ENCODE results near the gene ZNF423.
A peak's percentile ranks its signal among the peaks of the same experiment; 100 is the strongest.

ZNF423 gene

GRCh38 chr16:49867796-49868668, 12.1 kb upstream of the ZNF423 start:
- DNase-seq: no peak

GRCh38 chr16:49867234-49867633, 11.3 kb upstream of the ZNF423 start:
- DNase-seq: no peak

GRCh38 chr16:49866595-49867071, 10.7 kb upstream of the ZNF423 start:
- no peak for DNase-seq

GRCh38 chr16:49862694-49863093, 6.8 kb upstream of the ZNF423 start:
- no peak for DNase-seq

- DNase-seq: no peak
Measured at GRCh38 chr16:49861299-49861698, 5.4 kb upstream of the ZNF423 start.

GRCh38 chr16:49860593-49860992, 4.7 kb upstream of the ZNF423 start:
- DNase-seq: no peak

GRCh38 chr16:49859125-49859811, 3.4 kb upstream of the ZNF423 start:
- no peak for DNase-seq

GRCh38 chr16:49858200-49859124, 2.5 kb upstream of the ZNF423 start:
- DNase-seq: no peak

- peak; percentile 40 for DNase-seq
Measured at GRCh38 chr16:49857423-49858181, 1.7 kb upstream of the ZNF423 start.

- no peak for DNase-seq
Measured at GRCh38 chr16:49856672-49857330, 889 bp upstream of the ZNF423 start.

GRCh38 chr16:49855280-49855821, 561 bp downstream of the ZNF423 start:
- peak; percentile 66 for DNase-seq

- no peak for DNase-seq
Measured at GRCh38 chr16:49854796-49855203, 1.1 kb downstream of the ZNF423 start.

GRCh38 chr16:49854188-49854795, 1.6 kb downstream of the ZNF423 start:
- DNase-seq: no peak

GRCh38 chr16:49852279-49852678, 3.6 kb downstream of the ZNF423 start:
- no peak for DNase-seq

- no peak for DNase-seq
Measured at GRCh38 chr16:49851468-49851787, 4.5 kb downstream of the ZNF423 start.

- DNase-seq: no peak
Measured at GRCh38 chr16:49850558-49851467, 5.1 kb downstream of the ZNF423 start.

- no peak for DNase-seq
Measured at GRCh38 chr16:49849754-49850108, 6.2 kb downstream of the ZNF423 start.

- no peak for DNase-seq
Measured at GRCh38 chr16:49849037-49849753, 6.7 kb downstream of the ZNF423 start.

- no peak for DNase-seq
Measured at GRCh38 chr16:49848530-49848929, 7.4 kb downstream of the ZNF423 start.

Measured in CD4-positive, alpha-beta T cell treated with Interleukin-15 for 1 hour (primary cell).